Progenitor cell of endocrine pancreas (in vitro differentiated cells): Measurements from ENCODE around the gene MAP3K5. TPM values are rescaled to one million over a fixed set of nuclear protein-coding genes. Genes with fewer than 3 reads are reported as not detected.
A peak's percentile ranks its signal among the peaks of the same experiment; 100 is the strongest.

Experiments
- DNase-seq: peaks from one replicate; pipeline ENCODE4 v3.0.0; 2021; ENCODE audit warnings: low spot score; ENCODE audit not compliant: unreplicated experiment
- H3K27ac Mint-ChIP-seq: 2 replicates; pipeline ENCODE4 v1.8.0; 2021; ENCODE audit warnings: mild to moderate bottlenecking, moderate library complexity, mixed read lengths
- H3K27me3 Mint-ChIP-seq: 2 replicates; pipeline ENCODE4 v1.8.0; 2021; ENCODE audit warnings: mixed read lengths
- H3K36me3 Mint-ChIP-seq: 2 replicates; pipeline ENCODE4 v1.8.0; 2022; ENCODE audit warnings: mixed read lengths; ENCODE audit not compliant: insufficient read depth
- H3K4me1 Mint-ChIP-seq: 2 replicates; pipeline ENCODE4 v1.8.0; 2021; ENCODE audit warnings: low read depth, mixed read lengths
- H3K4me3 Mint-ChIP-seq: 2 replicates; pipeline ENCODE4 v1.8.0; 2021; ENCODE audit warnings: low read depth, mild to moderate bottlenecking, moderate library complexity, mixed read lengths
- H3K9me3 Mint-ChIP-seq: 2 replicates; pipeline ENCODE4 v1.8.0; 2021; ENCODE audit warnings: low read depth, mixed read lengths
- CTCF ChIP-seq: fragments of 200-600 bp; sonication (generic); IDR thresholded peaks from one replicate; pipeline ENCODE4 v1.5.0; 2021; ENCODE audit warnings: antibody characterized with exemption, mild to moderate bottlenecking; ENCODE audit not compliant: unreplicated experiment
- total RNA-seq: library from RNA; stranded (reverse); gene quantifications from 2 replicates; pipeline ENCODE4 v1.2.1, GENCODE V29; 2021

Gene MAP3K5
- total RNA-seq, 1 donor from 2014 or later, result 1.1 TPM

DNA sequence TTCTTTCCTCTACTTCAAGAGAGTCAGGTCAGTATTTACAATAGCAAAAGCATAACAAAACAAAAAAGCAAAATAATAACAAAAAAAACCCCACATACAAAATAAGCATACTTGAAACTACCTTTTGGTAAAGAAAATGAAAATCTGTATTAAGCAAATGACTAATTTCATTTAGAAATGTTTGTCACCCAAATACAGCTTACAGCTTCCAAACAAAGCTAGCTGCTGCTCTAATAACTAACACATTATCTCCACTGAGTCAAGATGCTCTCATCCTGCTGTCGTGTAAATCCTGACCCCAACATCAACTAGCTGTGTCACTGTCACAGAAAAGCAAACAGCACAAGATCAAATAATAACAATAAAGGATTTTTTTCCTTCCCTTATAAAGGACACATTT, 263.8 kb downstream of the MAP3K5 start:
- no peak for DNase-seq
- Mint-ChIP-seq H3K36me3 (peaks cover 1% of the 10 kb centered on the region), H3K27ac (peak overlapping the region; percentile 37), H3K9me3 (no peaks in the 10 kb centered on the region), H3K4me1 (peaks cover 68% of the 10 kb centered on the region), H3K27me3 (no peaks in the 10 kb centered on the region), H3K4me3 (no peak overlapping the region)
- TF ChIP-seq CTCF, result no peak

DNA sequence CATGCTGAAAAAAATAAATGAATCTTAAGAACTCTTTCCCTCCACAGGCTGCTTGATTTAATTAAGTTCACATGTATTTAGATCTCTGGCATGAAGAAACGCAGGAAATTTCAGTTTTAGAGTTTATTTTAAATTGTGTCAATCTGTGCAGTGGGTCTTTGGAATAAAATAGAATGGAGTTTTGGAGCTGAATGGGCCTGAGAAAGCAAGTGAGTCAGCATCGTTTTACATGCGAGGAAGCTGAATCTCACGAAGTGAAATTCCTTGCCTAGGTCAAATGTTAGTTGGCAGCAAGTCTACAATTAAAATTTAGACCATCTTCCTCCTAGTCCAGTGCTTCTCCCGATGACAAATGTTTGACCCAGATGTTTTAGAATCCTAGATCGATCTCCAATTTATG, 264.4 kb downstream of the MAP3K5 start:
- no peak overlapping the region for H3K4me3 Mint-ChIP-seq
- no peak for DNase-seq
- peaks cover 1% of the 10 kb centered on the region for H3K36me3 Mint-ChIP-seq
- H3K9me3 Mint-ChIP-seq, result no peaks in the 10 kb centered on the region
- no peak overlapping the region for H3K27ac Mint-ChIP-seq
- TF ChIP-seq CTCF, result no peak
- H3K4me1 Mint-ChIP-seq, result peaks cover 61% of the 10 kb centered on the region
- H3K27me3 Mint-ChIP-seq, result no peaks in the 10 kb centered on the region

DNA sequence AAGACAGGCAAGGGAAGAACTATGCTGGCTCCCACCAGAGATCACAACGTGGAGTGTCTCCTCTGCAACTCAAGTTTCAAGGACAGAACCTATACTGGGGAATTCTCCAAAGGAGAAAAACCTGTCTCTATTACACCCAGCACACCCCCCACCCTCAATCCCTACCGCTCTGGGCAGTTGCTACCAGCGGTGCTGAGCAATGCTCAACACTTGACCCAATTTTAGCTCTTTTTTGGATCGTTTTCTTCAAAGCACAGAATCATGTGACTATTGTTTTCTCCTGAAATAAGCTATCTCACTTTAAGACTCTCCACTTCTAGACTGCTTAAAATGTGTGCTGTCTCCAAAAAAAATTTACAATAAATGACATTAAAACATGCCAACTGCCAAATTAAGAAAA, 265.3 kb downstream of the MAP3K5 start:
- no peak overlapping the region for H3K4me3 Mint-ChIP-seq
- DNase-seq, result no peak
- H3K9me3 Mint-ChIP-seq, result no peaks in the 10 kb centered on the region
- H3K4me1 Mint-ChIP-seq, result peaks cover 56% of the 10 kb centered on the region
- peaks cover 1% of the 10 kb centered on the region for H3K36me3 Mint-ChIP-seq
- no peaks in the 10 kb centered on the region for H3K27me3 Mint-ChIP-seq
- no peak for TF ChIP-seq CTCF
- peak overlapping the region; percentile 91 for H3K27ac Mint-ChIP-seq

DNA sequence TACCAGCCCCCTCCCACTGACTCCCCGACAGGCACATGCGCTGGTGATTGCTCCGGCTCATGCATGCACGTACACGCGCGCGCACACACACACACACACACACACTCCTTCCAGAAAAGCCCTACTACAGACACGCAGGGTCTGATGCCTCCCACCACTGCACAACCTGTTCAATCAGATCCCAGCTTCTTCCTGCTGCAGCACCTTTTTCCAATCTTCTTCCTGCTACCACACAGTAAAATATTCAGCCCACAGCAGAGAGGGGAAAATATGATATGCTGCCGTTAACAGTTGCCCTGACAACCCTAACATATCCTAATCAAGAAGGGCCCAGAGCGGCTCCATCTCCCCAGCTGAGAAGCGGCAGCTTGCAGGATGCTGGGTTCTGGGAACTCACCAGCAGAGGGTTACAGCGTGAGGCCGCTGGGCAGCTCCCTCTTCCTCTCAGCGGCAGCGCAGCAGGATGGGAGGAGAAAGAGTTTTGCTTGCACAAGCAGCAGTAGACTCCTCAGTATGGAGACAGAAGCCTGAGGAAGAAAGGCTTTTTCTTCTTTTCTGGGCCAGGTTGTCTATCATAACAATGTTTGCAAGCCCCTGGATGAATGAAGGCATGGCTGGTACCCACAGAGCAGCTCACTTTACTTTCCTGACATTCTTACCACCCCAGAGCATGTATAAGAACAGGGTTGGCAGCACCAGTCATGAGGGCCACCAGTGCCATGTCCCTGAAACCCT, 265.9 kb downstream of the MAP3K5 start:
- peak; percentile 41 for TF ChIP-seq CTCF
- Mint-ChIP-seq H3K27me3 (no peaks in the 10 kb centered on the region), H3K4me1 (peaks cover 54% of the 10 kb centered on the region), H3K9me3 (no peaks in the 10 kb centered on the region), H3K36me3 (peaks cover 1% of the 10 kb centered on the region), H3K4me3 (peak overlapping the region; percentile 48), H3K27ac (peak overlapping the region; percentile 91)
- peak; percentile 19 for DNase-seq

DNA sequence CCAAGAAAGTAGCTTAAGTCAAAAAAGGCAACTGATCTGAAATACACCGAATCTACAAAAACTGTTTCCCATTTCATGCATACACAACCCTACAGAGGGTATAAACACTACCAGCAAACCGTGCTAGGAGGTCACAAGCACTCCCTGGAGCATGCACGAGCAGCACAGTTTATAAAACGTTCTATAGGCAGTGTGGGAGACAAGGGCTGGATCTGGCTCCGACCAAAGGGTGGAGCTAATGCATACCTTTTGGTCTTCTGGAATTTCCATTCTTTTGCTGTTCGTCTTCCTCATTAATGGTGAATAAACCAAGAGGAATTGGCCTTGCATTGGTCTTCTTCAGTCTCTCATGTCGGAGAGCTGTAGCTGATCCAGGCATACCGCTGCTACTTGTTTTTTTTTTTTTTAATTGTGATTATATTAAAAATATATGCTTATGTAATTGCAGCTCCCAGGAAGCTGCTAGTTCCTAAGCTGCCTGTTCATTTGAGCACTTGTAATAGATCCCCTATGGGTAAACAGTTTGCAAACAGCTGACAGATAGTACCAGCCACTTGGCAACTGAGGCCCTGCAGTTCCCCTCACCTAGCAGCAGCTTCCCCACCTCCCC, 266.6 kb downstream of the MAP3K5 start:
- DNase-seq, result no peak
- TF ChIP-seq CTCF, result no peak
- Mint-ChIP-seq H3K9me3 (no peaks in the 10 kb centered on the region), H3K4me3 (peak overlapping the region; percentile 48), H3K4me1 (peaks cover 53% of the 10 kb centered on the region), H3K27me3 (no peaks in the 10 kb centered on the region), H3K27ac (peak overlapping the region; percentile 91), H3K36me3 (peaks cover 3% of the 10 kb centered on the region)
